HG03108 (cell line): ENCODE data around the gene DOK5.

Experiments
- ATAC-seq: cut with Tn5 transposase; IDR thresholded peaks from one replicate; pipeline ENCODE4 v1.9.1; 2021; ENCODE audit warnings: moderate library complexity; ENCODE audit not compliant: unreplicated experiment

Gene DOK5

GRCh38 chr20:54640800-54641199 is 165.4 kb downstream of the DOK5 start:
- ATAC-seq: no peak

- ATAC-seq: no peak
These were observed 167.7 kb downstream of the DOK5 start for GRCh38 chr20:54642864-54643667.

GRCh38 chr20:54643761-54644160 is 168.4 kb downstream of the DOK5 start:
- no peak for ATAC-seq

- ATAC-seq: no peak
These were observed 170.2 kb downstream of the DOK5 start for GRCh38 chr20:54645445-54646155.

GRCh38 chr20:54646156-54646517 is 170.7 kb downstream of the DOK5 start:
- ATAC-seq: no peak

- ATAC-seq: no peak
These were observed 173.2 kb downstream of the DOK5 start for GRCh38 chr20:54648421-54649142.

GRCh38 chr20:54649511-54649962 is 174.1 kb downstream of the DOK5 start:
- no peak for ATAC-seq

GRCh38 chr20:54650052-54650719 is 174.8 kb downstream of the DOK5 start:
- ATAC-seq: no peak

GRCh38 chr20:54651252-54651651 is 175.9 kb downstream of the DOK5 start:
- no peak for ATAC-seq

GRCh38 chr20:54654450-54654849 is 179.1 kb downstream of the DOK5 start:
- no peak for ATAC-seq

- ATAC-seq: no peak
These were observed 182.0 kb downstream of the DOK5 start for GRCh38 chr20:54657268-54657826.

- ATAC-seq: no peak
These were observed 183.1 kb downstream of the DOK5 start for GRCh38 chr20:54658525-54658924.

- no peak for ATAC-seq
These were observed 185.9 kb downstream of the DOK5 start for GRCh38 chr20:54661265-54661664.

- no peak for ATAC-seq
These were observed 186.6 kb downstream of the DOK5 start for GRCh38 chr20:54661880-54662465.

GRCh38 chr20:54665812-54666211 is 190.4 kb downstream of the DOK5 start:
- no peak for ATAC-seq

GRCh38 chr20:54668271-54669039 is 193.1 kb downstream of the DOK5 start:
- ATAC-seq: no peak

- no peak for ATAC-seq
These were observed 193.6 kb downstream of the DOK5 start for GRCh38 chr20:54669040-54669363.

GRCh38 chr20:54678253-54678652 is 202.9 kb downstream of the DOK5 start:
- no peak for ATAC-seq

GRCh38 chr20:54680439-54680838 is 205.0 kb downstream of the DOK5 start:
- no peak for ATAC-seq
